Endothelial cell of umbilical vein (primary cell): ENCODE data around the gene UGT1A3. TPM values are rescaled to one million over a fixed set of nuclear protein-coding genes. Genes with fewer than 3 reads are reported as not detected.

Source experiments
- BruUV-seq: library from RNA; stranded (reverse); fragments of 400-500 nt; replicated peaks from 2 replicates; lab custom pipeline; 2021; lab: Mats Ljungman, UMichigan
- CTCF ChIA-PET: fragments of 300-600, 350-600 bp; sonication (Branson Sonifier 250); formaldehyde crosslinking; loops from one replicate; lab custom pipeline; 2021; ENCODE audit warnings: antibody characterized with exemption, inconsistent platforms; lab: Charles Lee
- POLR2A ChIA-PET: fragments of 300-600, 350-600 bp; sonication (Branson Sonifier 250); formaldehyde crosslinking; loops from one replicate; lab custom pipeline; 2021; ENCODE audit warnings: antibody characterized with exemption, inconsistent platforms; lab: Charles Lee
- DNase-seq: peaks from one replicate; pipeline ENCODE4 v3.0.0-alpha.2; 2011; ENCODE audit warnings: low read depth, low spot score
- FAIRE-seq: peaks from 2 replicates; lab custom pipeline; 2011; peaks lifted over from hg19 to GRCh38; lab: Jason Lieb, UNC
- H2AFZ ChIP-seq: 2 replicates; pipeline ENCODE4 v1.6.0; 2012; ENCODE audit warnings: low read depth, low read length, control low read depth, inconsistent platforms
- H3K27ac ChIP-seq: 2 replicates; pipeline ENCODE4 v1.5.1; 2011; ENCODE audit warnings: low read depth, mild to moderate bottlenecking, control low read depth, low read length, moderate library complexity; ENCODE audit not compliant: insufficient read depth
- H3K27me3 ChIP-seq, 2 experiments: 2 replicates each; pipeline versions ENCODE4 v1.6.0 to v1.6.1; 2011; ENCODE audit warnings: low read length in 2 of 2, mixed read lengths in 1 of 2; ENCODE audit not compliant: control insufficient read depth in 2 of 2, insufficient read depth in 2 of 2
- H3K36me3 ChIP-seq, 2 experiments: 2 replicates in 1 of 2; 3 replicates in 1 of 2; pipeline ENCODE4 v1.5.1; 2011; ENCODE audit warnings: low read length in 2 of 2, mild to moderate bottlenecking in 1 of 2, moderate library complexity in 1 of 2; ENCODE audit not compliant: control insufficient read depth in 2 of 2, insufficient read depth in 2 of 2; ENCODE audit errors: extremely low read depth in 1 of 2
- H3K4me1 ChIP-seq: 3 replicates; pipeline ENCODE4 v1.5.1; 2011; ENCODE audit warnings: mild to moderate bottlenecking, low read length; ENCODE audit not compliant: control insufficient read depth, insufficient read depth; ENCODE audit errors: extremely low read depth
- H3K4me2 ChIP-seq: 2 replicates; pipeline ENCODE4 v1.6.1; 2011; ENCODE audit warnings: low read length, control low read depth, mixed read lengths; ENCODE audit not compliant: insufficient read depth
- H3K4me3 ChIP-seq, 3 experiments: fragments of 200-600 bp in 1 of 3; sonication (generic), shearing (Covaris generic) in 1 of 3; replicated peaks in 1 of 3; 2 replicates each; pipeline ENCODE4 v1.5.1; 2011 to 2016; ENCODE audit warnings: control low read depth in 3 of 3, low read length in 3 of 3, mild to moderate bottlenecking in 2 of 3, inconsistent platforms in 1 of 3, low read depth in 1 of 3, moderate library complexity in 1 of 3; ENCODE audit not compliant: insufficient read depth in 1 of 3
- H3K79me2 ChIP-seq: 2 replicates; pipeline ENCODE4 v1.6.0; 2012; ENCODE audit warnings: low read length, inconsistent platforms; ENCODE audit not compliant: control insufficient read depth, insufficient read depth
- H3K9ac ChIP-seq: replicated peaks from 2 replicates; pipeline ENCODE3; 2011; ENCODE audit warnings: low read length, control low read depth; ENCODE audit not compliant: insufficient read depth; ENCODE audit errors: extremely low read depth
- H3K9me1 ChIP-seq: replicated peaks from 3 replicates; pipeline ENCODE4 v1.6.0; 2011; ENCODE audit warnings: mild to moderate bottlenecking, low read length; ENCODE audit not compliant: control insufficient read depth, insufficient read depth; ENCODE audit errors: extremely low read depth
- H3K9me3 ChIP-seq: replicated peaks from 2 replicates; pipeline ENCODE4 v1.5.1; 2012; ENCODE audit warnings: low read length, inconsistent platforms; ENCODE audit not compliant: control insufficient read depth, insufficient read depth
- H4K20me1 ChIP-seq: replicated peaks from 2 replicates; pipeline ENCODE3; 2011; ENCODE audit warnings: mild to moderate bottlenecking, low read length; ENCODE audit not compliant: control insufficient read depth, insufficient read depth; ENCODE audit errors: extremely low read depth
- EZH2 ChIP-seq: IDR thresholded peaks from 2 replicates; pipeline ENCODE4 v1.6.1; 2012; ENCODE audit warnings: borderline replicate concordance, low read depth, mild to moderate bottlenecking, moderate library complexity, low read length, inconsistent platforms; ENCODE audit not compliant: severe bottlenecking
- FOS ChIP-seq: IDR thresholded peaks from 2 replicates; pipeline ENCODE4 v1.6.1; 2011; ENCODE audit warnings: mild to moderate bottlenecking, low read length, moderate library complexity, borderline replicate concordance; ENCODE audit not compliant: insufficient read depth
- GATA2 ChIP-seq: IDR thresholded peaks from 2 replicates; pipeline ENCODE4 v1.7.0; 2011; ENCODE audit warnings: low read depth, mild to moderate bottlenecking, moderate library complexity, mixed read lengths, low read length; ENCODE audit not compliant: insufficient read length, insufficient read depth
- JUN ChIP-seq: IDR thresholded peaks from 2 replicates; pipeline ENCODE4 v1.6.1; 2011; ENCODE audit warnings: borderline replicate concordance, low read depth; ENCODE audit not compliant: insufficient read length, insufficient read depth
- MYC ChIP-seq: IDR thresholded peaks from one replicate; pipeline ENCODE4 v1.6.1; 2011; ENCODE audit warnings: mild to moderate bottlenecking, low read depth, low read length
- POLR2A ChIP-seq: IDR thresholded peaks from 2 replicates; pipeline ENCODE4 v1.6.1; 2012; ENCODE audit warnings: low read depth, mild to moderate bottlenecking, control low read depth, low read length
- POLR2AphosphoS5 ChIP-seq: IDR thresholded peaks from 2 replicates; pipeline ENCODE4 v1.6.1; 2012; ENCODE audit warnings: low read depth, mild to moderate bottlenecking, control low read depth, low read length, moderate library complexity; ENCODE audit not compliant: insufficient read depth
- dilution Hi-C: fragments of 300-500 bp; cut with MboI; formaldehyde crosslinking; loops from one replicate; pipeline ENCODE4 v1.15.0; 2019; ENCODE audit warnings: low sequenced_read_pairs; ENCODE audit not compliant: extremely low pct_ligation_motif_present
- intact Hi-C: fragments of 100-400 bp; cut with micrococcal nuclease; formaldehyde crosslinking; loops from one replicate; pipeline ENCODE4 v1.10.0; 2022
- polyA plus RNA-seq, 4 experiments: library from polyadenylated mRNA; depleted of rRNA in 3 of 4; stranded (reverse) in 3 of 4; unstranded in 1 of 4; fragments of >200 nt; gene quantifications; 2 replicates each; pipeline versions ENCODE4 v1.2.1 to v1.2.3, GENCODE V29; 2011 to 2012; ENCODE audit warnings: missing spikeins in 1 of 4
- total RNA-seq: library from RNA; stranded (reverse); gene quantifications from 2 replicates; pipeline ENCODE4 v1.2.3, GENCODE V29; 2021
- TF ChIP-seq, protein P1 (sequence below): IDR thresholded peaks from 2 replicates; pipeline ENCODE4 v1.6.1; 2011; ENCODE audit not compliant: insufficient read depth, insufficient read length
- TF ChIP-seq, protein P2 (sequence below), 2 donors: IDR thresholded peaks; 1 replicate in 1 of 2; 2 replicates in 1 of 2; pipeline ENCODE4 v1.5.1; 2011; ENCODE audit warnings: low read length in 2 of 2, mild to moderate bottlenecking in 2 of 2, moderate library complexity in 2 of 2, control low read depth in 1 of 2, inconsistent platforms in 1 of 2, low read depth in 1 of 2; ENCODE audit not compliant: insufficient read depth in 1 of 2; ENCODE audit errors: extremely low read depth in 1 of 2

The UGT1A3 gene
- total and polyA plus RNA-seq, 2 donors (not counting 3 experiments of a cell fraction or from before 2014, with no cell fraction given) = not detected

DNA sequence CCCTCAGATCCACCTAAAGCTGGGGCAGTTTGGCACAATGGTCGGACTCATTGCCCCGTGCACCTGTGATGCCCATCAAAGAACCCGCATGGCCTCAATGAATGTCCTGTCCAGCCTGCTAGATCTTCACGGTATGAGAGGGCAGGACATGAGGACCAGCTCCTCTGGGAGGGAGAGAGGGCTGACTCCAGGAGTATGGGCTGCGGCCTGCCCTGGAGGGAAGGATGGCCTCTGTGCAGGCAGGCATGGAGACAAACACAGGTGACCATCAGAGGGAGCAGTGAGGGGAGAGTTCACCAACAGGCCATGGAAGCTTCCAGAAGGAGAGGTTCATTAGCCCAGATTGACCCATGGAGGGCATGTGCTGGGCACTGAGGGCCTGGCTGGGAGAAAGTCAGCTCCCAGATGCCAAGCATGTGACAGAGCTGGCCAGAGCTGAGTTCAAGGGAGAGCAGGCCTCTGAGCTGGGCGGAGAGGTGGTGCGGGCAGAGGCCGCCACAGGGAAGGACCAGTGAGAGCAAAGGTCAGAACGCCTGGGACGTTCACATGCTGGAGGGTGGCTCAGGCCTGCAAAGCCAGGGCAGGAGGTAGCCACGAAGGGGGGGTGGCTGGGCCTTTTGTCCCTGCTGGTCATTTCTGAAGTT is 89.3 kb downstream of the UGT1A3 start:
- no peaks in the 10 kb centered on the region for H3K27me3 ChIP-seq
- no peaks in the 10 kb centered on the region for H3K9me3 ChIP-seq
- FAIRE-seq = no peak
- H3K4me3 ChIP-seq = no peak overlapping the region
- no peaks in the 10 kb centered on the region for H3K4me1 ChIP-seq
- no peak overlapping the region for H3K9ac ChIP-seq
- no peaks in the 10 kb centered on the region for H3K9me1 ChIP-seq
- H3K4me2 ChIP-seq = no peak overlapping the region
- dilution Hi-C loops = no loop called here
- H3K27ac ChIP-seq = no peak overlapping the region
- ChIA-PET POLR2A (no interaction called here), CTCF (no interaction called here)
- no peak for TF ChIP-seq POLR2A
- TF ChIP-seq, protein P1, sequence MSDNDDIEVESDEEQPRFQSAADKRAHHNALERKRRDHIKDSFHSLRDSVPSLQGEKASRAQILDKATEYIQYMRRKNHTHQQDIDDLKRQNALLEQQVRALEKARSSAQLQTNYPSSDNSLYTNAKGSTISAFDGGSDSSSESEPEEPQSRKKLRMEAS = no peak
- TF ChIP-seq EZH2 = no peak
- TF ChIP-seq GATA2 = no peak
- no peak overlapping the region for H2AFZ ChIP-seq
- BruUV-seq = no TSS peak
- no peak for DNase-seq
- no peaks in the 10 kb centered on the region for H4K20me1 ChIP-seq
- intact Hi-C loops = no loop called here
- H3K79me2 ChIP-seq = no peaks in the 10 kb centered on the region
- no peaks in the 10 kb centered on the region for H3K36me3 ChIP-seq

DNA sequence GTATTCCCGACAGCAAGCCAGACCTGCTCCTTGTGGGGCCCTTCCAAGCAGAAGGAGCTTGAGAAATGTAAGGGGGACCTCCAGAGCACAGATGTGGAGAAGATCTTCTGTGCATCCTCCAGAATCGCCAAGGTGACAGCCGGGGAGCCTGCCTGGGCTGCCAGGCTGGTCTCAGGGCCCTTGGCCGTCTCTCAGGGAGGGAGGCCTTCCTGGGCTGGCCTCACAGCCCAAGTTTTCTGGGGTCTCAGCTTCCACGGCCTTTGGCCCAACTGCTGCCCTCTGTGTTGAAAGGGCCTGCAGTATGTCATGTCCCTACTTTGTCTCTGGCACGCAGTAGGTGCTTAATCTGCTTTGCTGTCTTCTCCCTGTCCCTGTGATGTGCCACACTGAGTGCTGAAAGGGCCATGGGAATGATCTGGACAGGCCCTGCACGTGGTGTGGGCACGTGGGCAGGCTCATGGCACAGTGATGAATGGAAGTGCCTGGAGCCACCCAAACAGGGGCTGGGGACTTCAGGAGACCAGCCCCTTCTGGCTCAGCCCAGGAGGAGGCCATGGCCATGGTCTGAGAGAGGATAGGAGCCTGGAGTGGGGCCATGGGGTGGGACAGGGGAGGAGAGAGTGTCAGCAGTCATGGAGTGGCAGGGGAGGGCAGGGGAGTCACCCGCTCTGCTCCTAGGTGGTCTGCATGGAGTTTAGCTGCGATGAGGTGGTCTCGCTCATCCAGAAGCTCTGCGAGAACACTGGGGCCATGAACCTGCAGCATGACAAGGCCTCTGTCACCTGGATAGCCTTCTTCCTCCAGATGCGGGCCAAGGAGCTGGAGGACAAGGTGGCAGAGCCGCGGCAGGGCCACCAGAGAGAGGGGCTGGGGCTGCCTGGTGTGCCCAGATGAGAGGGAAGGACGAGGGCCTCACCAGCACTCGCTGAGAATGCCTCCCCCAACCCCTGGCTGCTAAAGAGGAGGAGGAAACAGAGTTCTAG is 90.1 kb downstream of the UGT1A3 start:
- H3K27me3 ChIP-seq = no peaks in the 10 kb centered on the region
- no peak overlapping the region for H3K9ac ChIP-seq
- no peak overlapping the region for H3K27ac ChIP-seq
- CTCF ChIA-PET = no interaction called here
- FAIRE-seq = no peak
- H3K9me3 ChIP-seq = no peaks in the 10 kb centered on the region
- no peaks in the 10 kb centered on the region for H3K79me2 ChIP-seq
- intact Hi-C loops = no loop called here
- no peaks in the 10 kb centered on the region for H3K36me3 ChIP-seq
- no peak overlapping the region for H2AFZ ChIP-seq
- TF ChIP-seq GATA2 (no peak), FOS (no peak), EZH2 (no peak), MYC (no peak), JUN (no peak), POLR2A (no peak), POLR2AphosphoS5 (no peak)
- TF ChIP-seq, protein P1 = no peak
- TF ChIP-seq, protein P2, sequence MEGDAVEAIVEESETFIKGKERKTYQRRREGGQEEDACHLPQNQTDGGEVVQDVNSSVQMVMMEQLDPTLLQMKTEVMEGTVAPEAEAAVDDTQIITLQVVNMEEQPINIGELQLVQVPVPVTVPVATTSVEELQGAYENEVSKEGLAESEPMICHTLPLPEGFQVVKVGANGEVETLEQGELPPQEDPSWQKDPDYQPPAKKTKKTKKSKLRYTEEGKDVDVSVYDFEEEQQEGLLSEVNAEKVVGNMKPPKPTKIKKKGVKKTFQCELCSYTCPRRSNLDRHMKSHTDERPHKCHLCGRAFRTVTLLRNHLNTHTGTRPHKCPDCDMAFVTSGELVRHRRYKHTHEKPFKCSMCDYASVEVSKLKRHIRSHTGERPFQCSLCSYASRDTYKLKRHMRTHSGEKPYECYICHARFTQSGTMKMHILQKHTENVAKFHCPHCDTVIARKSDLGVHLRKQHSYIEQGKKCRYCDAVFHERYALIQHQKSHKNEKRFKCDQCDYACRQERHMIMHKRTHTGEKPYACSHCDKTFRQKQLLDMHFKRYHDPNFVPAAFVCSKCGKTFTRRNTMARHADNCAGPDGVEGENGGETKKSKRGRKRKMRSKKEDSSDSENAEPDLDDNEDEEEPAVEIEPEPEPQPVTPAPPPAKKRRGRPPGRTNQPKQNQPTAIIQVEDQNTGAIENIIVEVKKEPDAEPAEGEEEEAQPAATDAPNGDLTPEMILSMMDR (IDR thresholded peaks at IDR 0.05; ENCODE audit: extremely low read depth in 1 of 2, insufficient read depth in 1 of 2, low read depth in 1 of 2, low read length in 2 of 2) = no peak
- DNase-seq = no peak
- POLR2A ChIA-PET = no interaction called here
- H3K9me1 ChIP-seq = no peaks in the 10 kb centered on the region
- dilution Hi-C loops = no loop called here
- no peak overlapping the region for H3K4me3 ChIP-seq
- no peaks in the 10 kb centered on the region for H3K4me1 ChIP-seq
- H4K20me1 ChIP-seq = no peaks in the 10 kb centered on the region
- no peak overlapping the region for H3K4me2 ChIP-seq
- no TSS peak for BruUV-seq
